HG03097 (cell line): ENCODE results near the gene SIGLEC9.
"Not testable (repeated sequence)": the region's sequence is repeated elsewhere in the genome, so short reads cannot be mapped to it uniquely, and the experiment has no call there.

Experiments used
- ATAC-seq: cut with Tn5 transposase; IDR thresholded peaks from one replicate; pipeline ENCODE4 v1.9.1; 2021; ENCODE audit not compliant: unreplicated experiment, low FRiP score

Gene SIGLEC9

GRCh38 chr19:51142809-51143475 lies 18.2 kb downstream of the SIGLEC9 start:
- ATAC-seq = not testable (repeated sequence)

DNA sequence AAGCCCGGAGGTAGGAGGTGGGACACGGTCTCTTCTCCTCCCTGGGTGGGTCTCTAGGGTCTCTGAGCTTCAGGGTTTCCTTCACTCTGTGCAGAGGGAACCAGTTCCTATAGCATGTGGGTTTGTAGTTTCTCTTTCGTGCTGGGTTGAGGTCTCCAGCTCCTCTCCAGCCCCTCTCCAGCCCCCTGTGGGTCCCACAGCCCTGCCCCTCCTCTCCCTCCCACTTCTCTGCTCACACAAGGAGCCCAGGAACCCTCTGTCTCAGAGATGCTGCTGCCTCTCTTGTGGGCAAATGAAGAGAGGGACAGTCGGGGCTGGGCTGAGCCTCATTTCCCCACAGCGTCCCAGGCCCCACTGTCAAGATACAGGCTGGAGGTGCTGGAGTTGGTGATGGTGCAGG lies 18.8 kb downstream of the SIGLEC9 start:
- ATAC-seq = no peak

- ATAC-seq = no peak
These were observed 19.9 kb downstream of the SIGLEC9 start for GRCh38 chr19:51144482-51145045.

DNA sequence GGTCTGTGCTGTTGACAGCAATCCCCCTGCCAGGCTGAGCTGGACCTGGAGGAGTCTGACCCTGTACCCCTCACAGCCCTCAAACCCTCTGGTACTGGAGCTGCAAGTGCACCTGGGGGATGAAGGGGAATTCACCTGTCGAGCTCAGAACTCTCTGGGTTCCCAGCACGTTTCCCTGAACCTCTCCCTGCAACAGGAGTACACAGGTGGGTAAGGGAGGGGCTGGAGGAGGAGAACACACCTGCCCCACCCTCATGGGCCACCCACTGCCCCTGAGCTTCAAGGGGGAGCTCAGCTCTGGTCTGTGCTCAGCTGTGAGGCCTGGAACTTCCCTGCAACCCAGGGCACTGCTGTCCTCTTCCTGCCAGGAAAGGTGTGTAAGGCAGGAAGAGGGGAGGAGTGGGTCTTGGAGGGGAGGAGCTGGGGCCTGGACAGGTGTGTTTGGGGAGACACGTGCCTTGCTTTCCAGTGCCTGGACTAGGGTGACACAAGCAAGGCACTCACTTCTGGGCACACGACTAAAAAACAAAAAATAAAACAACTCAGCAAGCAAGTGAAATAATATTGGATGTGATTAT lies 21.3 kb downstream of the SIGLEC9 start:
- no peak for ATAC-seq

GRCh38 chr19:51146751-51147150 lies 22.0 kb downstream of the SIGLEC9 start:
- no peak for ATAC-seq

DNA sequence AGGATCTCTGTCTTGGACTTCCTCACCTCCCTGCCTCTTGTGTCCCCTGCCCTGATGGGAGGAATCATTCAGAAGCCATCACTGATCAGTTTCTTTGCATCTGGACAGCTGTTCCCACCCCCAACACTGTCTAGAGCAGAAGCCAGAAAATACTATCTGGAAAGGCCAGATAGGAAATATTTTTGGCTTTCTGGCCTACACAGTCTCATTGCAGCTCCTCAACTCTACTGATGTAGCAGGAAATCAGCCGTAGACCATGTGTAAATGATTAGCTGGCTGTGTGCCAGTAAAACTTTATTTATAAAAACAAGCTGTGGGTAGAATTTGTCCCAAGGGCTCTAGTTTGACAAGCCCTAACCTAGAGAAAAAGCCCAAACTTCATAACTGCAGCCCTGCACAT lies 23.0 kb downstream of the SIGLEC9 start:
- no peak for ATAC-seq

- no peak for ATAC-seq
These were observed 23.9 kb downstream of the SIGLEC9 start for GRCh38 chr19:51148580-51148979.

DNA sequence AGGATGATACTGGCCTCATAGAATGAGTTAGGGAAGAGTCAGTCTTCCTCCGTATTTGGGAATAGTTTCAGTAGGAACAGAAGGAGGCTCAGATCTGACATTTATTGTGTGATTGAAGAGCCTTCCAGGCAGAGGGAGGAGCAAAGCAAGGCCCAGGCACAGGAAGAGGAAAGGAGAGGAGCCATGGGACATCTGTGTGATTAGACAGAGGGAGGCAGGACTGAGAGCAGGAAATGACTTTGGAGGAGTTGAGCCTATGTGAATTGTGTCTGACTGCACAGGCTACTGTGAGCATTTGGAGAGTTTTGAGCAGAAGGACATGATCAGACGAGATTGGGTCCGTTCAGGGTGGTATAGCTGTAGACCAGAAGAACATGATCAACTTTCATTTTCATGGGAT lies 25.9 kb downstream of the SIGLEC9 start:
- no peak for ATAC-seq

DNA sequence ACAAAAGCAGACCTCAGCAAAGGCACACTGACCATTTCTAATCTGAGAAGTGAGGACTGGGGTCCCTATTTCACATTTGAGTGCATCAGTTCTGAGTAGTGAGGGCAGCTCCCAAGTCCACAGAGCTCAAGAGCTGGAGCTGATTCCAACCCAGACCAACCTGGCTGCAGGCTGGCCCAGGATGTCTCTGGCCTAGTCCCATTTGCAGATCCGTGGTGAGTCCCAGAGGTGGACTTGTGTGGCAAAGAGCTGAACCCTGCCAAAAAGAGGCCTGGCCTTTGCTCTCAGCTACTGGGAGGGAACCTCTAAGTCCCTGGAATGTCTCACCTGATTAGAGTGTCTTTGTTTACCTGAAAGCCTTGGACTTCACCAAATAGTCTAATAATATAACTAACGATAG lies 32.0 kb downstream of the SIGLEC9 start:
- no peak for ATAC-seq

GRCh38 chr19:51157265-51157664 lies 32.6 kb downstream of the SIGLEC9 start:
- ATAC-seq = no peak

- no peak for ATAC-seq
These were observed 33.9 kb downstream of the SIGLEC9 start for GRCh38 chr19:51158474-51159129.

- no peak for ATAC-seq
These were observed 35.0 kb downstream of the SIGLEC9 start for GRCh38 chr19:51159656-51160055.

DNA sequence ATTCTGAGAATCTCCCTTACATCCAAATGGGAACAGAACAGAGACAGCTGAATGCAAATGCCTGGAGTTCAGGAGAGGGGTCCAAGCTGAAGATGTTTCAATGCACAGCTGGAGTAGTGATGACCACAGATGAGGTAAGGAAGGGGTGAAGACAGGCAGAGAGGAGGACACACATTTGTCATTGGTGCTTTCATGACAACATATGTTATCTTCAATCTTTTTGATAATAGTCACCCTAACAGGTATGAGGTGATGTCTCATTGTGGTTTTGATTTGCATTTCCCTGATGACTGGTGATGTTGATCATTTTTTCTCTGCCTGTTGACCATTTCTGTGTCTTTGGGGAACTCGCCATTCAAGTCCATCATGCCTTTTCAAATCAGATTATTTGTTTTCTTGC lies 36.6 kb downstream of the SIGLEC9 start:
- ATAC-seq = no peak

GRCh38 chr19:51161867-51162496 lies 37.3 kb downstream of the SIGLEC9 start:
- no peak for ATAC-seq

DNA sequence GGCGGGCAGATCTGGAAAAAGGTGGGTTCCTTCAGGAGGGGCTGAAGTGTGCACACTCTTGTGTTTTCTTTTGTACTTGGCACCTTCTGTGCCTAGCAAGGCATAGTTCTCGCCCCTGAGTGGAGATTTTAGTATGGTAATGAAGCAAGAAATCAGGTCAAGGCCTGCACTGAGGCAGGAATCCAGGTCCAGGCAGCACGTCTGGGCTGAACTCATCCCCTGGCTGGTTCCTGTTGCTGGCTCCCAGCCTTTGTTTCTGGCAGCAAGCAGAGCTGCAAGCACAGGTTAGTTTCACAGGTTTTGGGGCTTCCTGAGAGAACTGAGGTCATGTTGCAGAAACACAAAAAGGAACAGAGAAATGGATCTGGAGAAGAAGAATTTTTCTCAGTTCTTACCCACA lies 38.6 kb downstream of the SIGLEC9 start:
- no peak for ATAC-seq

DNA sequence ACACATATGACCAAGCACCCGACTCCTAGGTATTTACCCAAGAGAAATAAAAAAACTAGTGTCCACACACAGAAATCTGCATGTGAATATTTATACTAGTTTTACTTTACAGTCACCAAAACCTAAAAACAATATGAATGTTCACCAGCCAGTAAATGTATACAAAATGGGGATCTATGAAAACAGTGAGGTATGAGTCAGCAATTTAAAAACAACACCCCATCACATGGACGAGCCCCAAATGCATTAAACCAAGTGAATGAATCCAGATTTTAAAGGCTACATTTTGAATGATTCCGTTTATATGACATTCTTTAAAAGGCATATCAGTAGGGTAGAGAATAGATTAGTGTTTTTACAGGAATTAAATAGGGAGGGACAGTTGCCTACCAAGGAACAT lies 39.5 kb downstream of the SIGLEC9 start:
- no peak for ATAC-seq

GRCh38 chr19:51166846-51167490 lies 42.3 kb downstream of the SIGLEC9 start:
- no peak for ATAC-seq

DNA sequence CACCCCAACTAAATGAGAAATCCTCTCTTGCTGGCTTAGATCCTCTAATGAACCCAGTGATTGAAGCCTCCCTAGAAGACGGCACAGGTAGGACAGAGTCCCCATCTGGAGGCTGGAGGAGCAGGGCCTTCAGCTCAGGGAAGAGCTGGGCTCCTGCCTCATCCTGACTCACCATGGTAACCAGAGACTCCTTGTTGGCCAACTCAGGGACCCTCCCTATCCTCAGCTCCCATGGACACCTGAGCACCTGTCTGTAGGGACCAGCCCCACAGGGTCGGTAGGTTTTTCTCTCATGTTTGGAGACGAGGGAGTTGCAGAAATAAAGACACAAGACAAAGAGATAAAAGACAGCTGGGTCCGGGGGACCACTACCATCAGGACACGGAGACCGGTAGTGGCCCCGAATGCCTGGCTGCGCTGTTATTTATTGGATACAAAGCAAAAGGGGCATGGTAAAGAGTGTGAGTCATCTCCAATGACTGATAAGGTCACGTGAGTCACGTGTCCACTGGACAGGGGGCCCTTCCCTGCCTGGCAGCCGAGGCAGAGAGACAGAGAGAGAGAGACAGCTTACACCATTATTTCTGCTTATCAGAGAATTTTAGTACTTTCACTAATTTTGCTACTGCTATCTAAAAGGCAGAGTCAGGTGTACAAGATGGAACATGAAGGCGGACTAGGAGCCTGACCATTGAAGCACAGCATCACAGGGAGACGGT lies 44.0 kb downstream of the SIGLEC9 start:
- ATAC-seq = no peak

GRCh38 chr19:51169283-51169918 lies 44.7 kb downstream of the SIGLEC9 start:
- ATAC-seq = not testable (repeated sequence)

DNA sequence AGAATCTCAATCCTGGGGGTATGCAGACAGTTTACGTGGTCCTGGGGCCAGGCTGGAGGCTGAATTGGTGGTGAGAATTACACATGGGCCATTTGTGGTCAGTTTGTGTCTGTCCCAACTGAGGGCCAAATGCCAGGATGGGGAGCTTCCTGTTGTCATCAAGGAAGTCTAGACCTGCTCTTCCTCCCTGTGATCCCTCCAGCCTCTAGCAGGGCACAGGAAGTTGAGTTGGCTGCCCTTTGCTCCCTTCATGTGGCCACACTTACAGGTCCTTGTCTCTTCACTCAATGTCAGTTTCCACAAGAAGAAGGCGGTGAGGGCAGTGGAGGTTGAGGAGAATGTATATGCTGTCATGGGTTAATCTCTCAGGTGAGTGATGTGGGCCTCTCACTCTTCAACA lies 47.5 kb downstream of the SIGLEC9 start:
- ATAC-seq = no peak
